Pulmonary artery endothelial cell (primary cell): ENCODE data around the gene SUMO1. TPM values are rescaled to one million over a fixed set of nuclear protein-coding genes. Genes with fewer than 3 reads are reported as not detected.

Source experiments
- DNase-seq: peaks from one replicate; pipeline ENCODE4 v3.0.0-alpha.2; 2011; ENCODE audit warnings: low read depth, low spot score
- total RNA-seq: library from RNA; depleted of rRNA; stranded (reverse); fragments of >200 nt; gene quantifications from 2 replicates; pipeline ENCODE4 v1.2.3, GENCODE V29; 2014

The SUMO1 gene
- total RNA-seq, 1 donor from 2014 or later, result 112 TPM

- no peak for DNase-seq
Measured at GRCh38 chr2:202157211-202157990, 81.0 kb downstream of the SUMO1 start.

Other genes with a start within 250 kb of the SUMO1 start
- 0.33 and 0.35 TPM in 2 replicates for gene FZD7, start 204.7 kb downstream of the SUMO1 start, total RNA-seq
- gene KIAA2012, start 165.3 kb downstream of the SUMO1 start, total RNA-seq, result not detected in 2 replicates
- gene NOP58, start 27.2 kb upstream of the SUMO1 start, total RNA-seq, result 59.5 and 80.3 TPM in 2 replicates
- 34.3 and 41.7 TPM in 2 replicates for gene BMPR2, start 137.7 kb upstream of the SUMO1 start, total RNA-seq